ENCODE data around the gene GPR18.
"Not testable (repeated sequence)": the region's sequence is repeated elsewhere in the genome, so short reads cannot be mapped to it uniquely, and the experiment has no call there.

GRCh38 chr13:99249606-99250005 is 8.6 kb downstream of the GPR18 start:
- TF ChIP-seq CTCF, EZH2phosphoT487 (IDR thresholded peaks at IDR 0.05; ENCODE audit: low read length): not testable (repeated sequence)
